ENCODE data around the gene RIMBP2.

DNA sequence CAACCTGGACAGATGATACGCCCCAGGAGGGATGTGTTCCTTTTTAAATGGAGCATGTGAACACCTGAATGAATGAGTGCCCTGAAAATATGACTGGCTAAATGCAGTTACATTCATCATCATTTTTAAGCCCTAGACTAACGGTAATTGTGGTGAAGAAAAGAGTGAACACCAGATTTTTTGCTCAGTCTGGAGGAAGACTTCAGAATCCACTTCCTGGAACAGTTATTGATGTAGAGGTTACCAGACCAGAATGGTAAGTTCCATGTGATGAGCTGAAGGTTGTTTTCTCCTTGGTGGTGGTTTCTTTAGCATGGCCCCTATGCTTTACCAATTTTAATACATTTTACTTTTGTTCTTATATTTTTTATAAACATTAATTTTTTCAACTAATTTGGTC is 349.1 kb downstream of the RIMBP2 start:
- TF ChIP-seq, protein P1, sequence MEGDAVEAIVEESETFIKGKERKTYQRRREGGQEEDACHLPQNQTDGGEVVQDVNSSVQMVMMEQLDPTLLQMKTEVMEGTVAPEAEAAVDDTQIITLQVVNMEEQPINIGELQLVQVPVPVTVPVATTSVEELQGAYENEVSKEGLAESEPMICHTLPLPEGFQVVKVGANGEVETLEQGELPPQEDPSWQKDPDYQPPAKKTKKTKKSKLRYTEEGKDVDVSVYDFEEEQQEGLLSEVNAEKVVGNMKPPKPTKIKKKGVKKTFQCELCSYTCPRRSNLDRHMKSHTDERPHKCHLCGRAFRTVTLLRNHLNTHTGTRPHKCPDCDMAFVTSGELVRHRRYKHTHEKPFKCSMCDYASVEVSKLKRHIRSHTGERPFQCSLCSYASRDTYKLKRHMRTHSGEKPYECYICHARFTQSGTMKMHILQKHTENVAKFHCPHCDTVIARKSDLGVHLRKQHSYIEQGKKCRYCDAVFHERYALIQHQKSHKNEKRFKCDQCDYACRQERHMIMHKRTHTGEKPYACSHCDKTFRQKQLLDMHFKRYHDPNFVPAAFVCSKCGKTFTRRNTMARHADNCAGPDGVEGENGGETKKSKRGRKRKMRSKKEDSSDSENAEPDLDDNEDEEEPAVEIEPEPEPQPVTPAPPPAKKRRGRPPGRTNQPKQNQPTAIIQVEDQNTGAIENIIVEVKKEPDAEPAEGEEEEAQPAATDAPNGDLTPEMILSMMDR (conservative IDR thresholded peaks at IDR 0.05 in 1 of 2, IDR thresholded peaks at IDR 0.05 in 1 of 2; ENCODE audit: extremely low read depth in 1 of 2, insufficient read depth in 1 of 2, low read depth in 1 of 2, low read length in 2 of 2) = no peak
- TF ChIP-seq EZH2 (IDR thresholded peaks at IDR 0.05; ENCODE audit: borderline replicate concordance, low read length) = no peak
